HEK293T (cell line): ENCODE data around the gene SCG5.

Source experiments
- ARNT ChIP-seq: fragments of 450-650 bp; IDR thresholded peaks from 2 replicates; pipeline ENCODE4 v1.6.1; 2017; ENCODE audit warnings: mild to moderate bottlenecking
- BHLHE40 ChIP-seq: fragments of 450-650 bp; IDR thresholded peaks from 2 replicates; pipeline ENCODE4 v1.6.1; 2016; ENCODE audit warnings: mild to moderate bottlenecking, moderate library complexity, borderline replicate concordance
- ELF4 ChIP-seq: fragments of 450-650 bp; IDR thresholded peaks from 2 replicates; pipeline ENCODE4 v1.6.1; 2017; ENCODE audit warnings: antibody characterized with exemption
- FOXA1 ChIP-seq: fragments of 450-650 bp; IDR thresholded peaks from 2 replicates; pipeline ENCODE4 v1.6.1; 2016; ENCODE audit warnings: mild to moderate bottlenecking
- FOXK2 ChIP-seq: fragments of 450-650 bp; IDR thresholded peaks from 2 replicates; pipeline ENCODE4 v1.6.1; 2016; ENCODE audit warnings: mild to moderate bottlenecking
- FOXM1 ChIP-seq: fragments of 450-650 bp; IDR thresholded peaks from 2 replicates; pipeline ENCODE4 v1.6.1; 2017; ENCODE audit warnings: mild to moderate bottlenecking, borderline replicate concordance
- HDGF ChIP-seq: fragments of 450-650 bp; IDR thresholded peaks from 2 replicates; pipeline ENCODE4 v1.6.1; 2017; ENCODE audit warnings: antibody characterized with exemption, borderline replicate concordance
- L3MBTL2 ChIP-seq: fragments of 450-650 bp; conservative IDR thresholded peaks from 2 replicates; pipeline ENCODE4 v1.6.1; 2016; ENCODE audit warnings: mild to moderate bottlenecking
- LEF1 ChIP-seq: fragments of 450-650 bp; IDR thresholded peaks from 2 replicates; pipeline ENCODE4 v1.6.1; 2017; ENCODE audit warnings: mild to moderate bottlenecking, borderline replicate concordance
- NFRKB ChIP-seq: fragments of 450-650 bp; IDR thresholded peaks from 2 replicates; pipeline ENCODE4 v1.6.1; 2016; ENCODE audit warnings: mild to moderate bottlenecking, moderate library complexity
- SP1 ChIP-seq: fragments of 450-650 bp; IDR thresholded peaks from 2 replicates; pipeline ENCODE4 v1.6.1; 2017
- SUZ12 ChIP-seq: fragments of 450-650 bp; IDR thresholded peaks from 2 replicates; pipeline ENCODE4 v1.6.1; 2016; ENCODE audit warnings: mild to moderate bottlenecking
- TARDBP ChIP-seq: fragments of 450-650 bp; IDR thresholded peaks from 2 replicates; pipeline ENCODE4 v1.6.1; 2016
- ZNF384 ChIP-seq: fragments of 450-650 bp; IDR thresholded peaks from 2 replicates; pipeline ENCODE4 v1.6.1; 2016

DNA sequence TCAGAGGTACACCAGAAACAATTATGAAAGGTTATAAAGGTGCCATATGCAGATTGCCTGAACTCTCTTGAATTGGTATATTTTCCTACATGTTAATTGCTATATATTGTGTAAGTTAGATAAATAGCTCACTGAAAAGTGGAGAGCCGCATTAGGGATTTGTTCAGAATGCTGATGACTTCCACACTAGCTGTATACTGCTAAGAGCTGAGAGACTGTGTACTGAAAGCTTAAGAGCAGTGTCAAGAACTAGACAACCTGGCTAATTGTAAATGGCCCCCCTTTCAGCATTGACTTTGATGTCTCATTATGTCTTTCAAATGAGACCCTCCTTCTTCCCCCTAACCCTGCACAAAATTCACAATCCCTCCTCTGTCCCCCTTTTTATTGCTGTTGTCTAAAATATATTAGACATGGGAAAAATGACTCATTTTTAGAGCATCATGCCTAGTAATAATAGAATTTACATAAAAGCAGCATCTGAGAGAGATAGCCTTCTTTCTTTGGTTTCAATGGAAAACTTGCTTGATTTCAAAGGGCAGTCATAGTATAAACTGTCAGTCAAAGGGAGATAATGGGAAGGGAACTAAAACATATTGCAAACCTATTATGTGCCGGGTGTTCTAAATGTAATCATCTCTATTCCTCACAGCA lies 41.6 kb downstream of the SCG5 start:
- TF ChIP-seq LEF1 = no peak
- TF ChIP-seq BHLHE40 = no peak
- TF ChIP-seq FOXM1 = no peak
- TF ChIP-seq SP1 = no peak
- no peak for TF ChIP-seq HDGF
- no peak for TF ChIP-seq SUZ12
- TF ChIP-seq ARNT = no peak
- TF ChIP-seq FOXA1 = no peak
- TF ChIP-seq ELF4 = no peak
- no peak for TF ChIP-seq TARDBP
- TF ChIP-seq ZNF384 = no peak
- no peak for TF ChIP-seq L3MBTL2
- no peak for TF ChIP-seq NFRKB
- TF ChIP-seq FOXK2 = no peak
